Measurements from ENCODE around the gene CNNM4.

The CNNM4 gene

GRCh38 chr2:96816836-96817702 lies 56.4 kb downstream of the CNNM4 start:
- Histone ChIP-seq H3K27ac (no peak overlapping the region), H3K9me3 (ENCODE audit: low read depth, low read length) (no peaks in the 10 kb centered on the region), H3K4me3 (peak overlapping the region; percentile 80), H3K9ac (ENCODE audit: insufficient read length) (peak overlapping the region; percentile 53), H3K36me3 (ENCODE audit: insufficient read depth, low read length) (no peaks in the 10 kb centered on the region)
- DNase-seq (ENCODE audit: low read depth, low spot score) = no peak
- TF ChIP-seq POLR2AphosphoS5 (IDR thresholded peaks at IDR 0.05; ENCODE audit: borderline replicate concordance, low read depth, low read length) (no peak), FOXP2 (optimal IDR thresholded peaks at IDR 0.05; ENCODE audit: control extremely low read depth, extremely low read length, insufficient read depth) (no peak), EZH2 (IDR thresholded peaks at IDR 0.05) (no peak)

DNA sequence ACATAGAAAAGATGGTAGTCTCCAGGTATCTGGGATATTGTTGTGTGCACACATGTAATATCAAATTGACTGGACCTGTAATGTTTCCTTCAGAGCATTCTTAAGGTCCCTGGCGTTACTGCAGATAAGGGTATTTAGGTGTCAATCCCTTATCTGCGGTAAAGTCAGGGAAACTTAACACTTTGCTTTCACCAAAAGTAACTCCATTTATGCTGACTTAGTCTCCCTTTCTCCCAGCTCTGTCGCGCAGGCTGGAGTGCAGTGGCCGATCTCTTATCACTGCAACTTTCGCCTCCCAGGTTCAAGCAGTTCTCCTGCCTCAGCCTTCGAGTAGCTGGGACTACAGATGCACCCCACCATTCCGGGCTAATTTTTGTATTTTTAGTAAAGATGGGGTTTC lies 57.2 kb downstream of the CNNM4 start:
- Histone ChIP-seq H3K27ac (no peak overlapping the region), H3K9me3 (ENCODE audit: low read depth, low read length) (no peaks in the 10 kb centered on the region), H3K36me3 (ENCODE audit: insufficient read depth, low read length) (no peaks in the 10 kb centered on the region), H3K4me3 (peak overlapping the region; percentile 80), H3K9ac (ENCODE audit: insufficient read length) (no peak overlapping the region)
- TF ChIP-seq EZH2 (IDR thresholded peaks at IDR 0.05) = no peak
- no peak for TF ChIP-seq FOXP2 (optimal IDR thresholded peaks at IDR 0.05; ENCODE audit: control extremely low read depth, extremely low read length, insufficient read depth)
- TF ChIP-seq POLR2AphosphoS5 (IDR thresholded peaks at IDR 0.05; ENCODE audit: borderline replicate concordance, low read depth, low read length) = no peak
- DNase-seq (ENCODE audit: low read depth, low spot score) = no peak

- no peak for DNase-seq (ENCODE audit: low read depth, low spot score)
- no peak for TF ChIP-seq POLR2AphosphoS5 (IDR thresholded peaks at IDR 0.05; ENCODE audit: borderline replicate concordance, low read depth, low read length)
- TF ChIP-seq FOXP2 (optimal IDR thresholded peaks at IDR 0.05; ENCODE audit: control extremely low read depth, extremely low read length, insufficient read depth) = no peak
- TF ChIP-seq EZH2 (IDR thresholded peaks at IDR 0.05) = no peak
- Histone ChIP-seq H3K9me3 (ENCODE audit: low read depth, low read length) (no peaks in the 10 kb centered on the region), H3K4me3 (no peak overlapping the region), H3K27ac (no peak overlapping the region), H3K9ac (ENCODE audit: insufficient read length) (no peak overlapping the region), H3K36me3 (ENCODE audit: insufficient read depth, low read length) (no peaks in the 10 kb centered on the region)
Measured at GRCh38 chr2:96819128-96819875, 58.6 kb downstream of the CNNM4 start.

- Histone ChIP-seq H3K36me3 (ENCODE audit: insufficient read depth, low read length) (no peaks in the 10 kb centered on the region), H3K27ac (no peak overlapping the region), H3K9me3 (ENCODE audit: low read depth, low read length) (no peaks in the 10 kb centered on the region), H3K4me3 (no peak overlapping the region), H3K9ac (ENCODE audit: insufficient read length) (no peak overlapping the region)
- no peak for TF ChIP-seq POLR2AphosphoS5 (IDR thresholded peaks at IDR 0.05; ENCODE audit: borderline replicate concordance, low read depth, low read length)
- TF ChIP-seq EZH2 (IDR thresholded peaks at IDR 0.05) = no peak
- TF ChIP-seq FOXP2 (optimal IDR thresholded peaks at IDR 0.05; ENCODE audit: control extremely low read depth, extremely low read length, insufficient read depth) = no peak
- DNase-seq (ENCODE audit: low read depth, low spot score) = no peak
Measured at GRCh38 chr2:96819876-96820511, 59.3 kb downstream of the CNNM4 start.

GRCh38 chr2:96821113-96821675 lies 60.5 kb downstream of the CNNM4 start:
- H3K36me3 ChIP-seq (ENCODE audit: insufficient read depth, low read length) = no peaks in the 10 kb centered on the region
- DNase-seq (ENCODE audit: low read depth, low spot score) = no peak
- H3K9ac ChIP-seq (ENCODE audit: insufficient read length) = no peak overlapping the region
- TF ChIP-seq FOXP2 (optimal IDR thresholded peaks at IDR 0.05; ENCODE audit: control extremely low read depth, extremely low read length, insufficient read depth) = no peak
- TF ChIP-seq EZH2 (IDR thresholded peaks at IDR 0.05) = no peak
- TF ChIP-seq POLR2AphosphoS5 (IDR thresholded peaks at IDR 0.05; ENCODE audit: borderline replicate concordance, low read depth, low read length) = no peak
- no peak overlapping the region for H3K4me3 ChIP-seq
- H3K27ac ChIP-seq = no peak overlapping the region
- no peaks in the 10 kb centered on the region for H3K9me3 ChIP-seq (ENCODE audit: low read depth, low read length)

DNA sequence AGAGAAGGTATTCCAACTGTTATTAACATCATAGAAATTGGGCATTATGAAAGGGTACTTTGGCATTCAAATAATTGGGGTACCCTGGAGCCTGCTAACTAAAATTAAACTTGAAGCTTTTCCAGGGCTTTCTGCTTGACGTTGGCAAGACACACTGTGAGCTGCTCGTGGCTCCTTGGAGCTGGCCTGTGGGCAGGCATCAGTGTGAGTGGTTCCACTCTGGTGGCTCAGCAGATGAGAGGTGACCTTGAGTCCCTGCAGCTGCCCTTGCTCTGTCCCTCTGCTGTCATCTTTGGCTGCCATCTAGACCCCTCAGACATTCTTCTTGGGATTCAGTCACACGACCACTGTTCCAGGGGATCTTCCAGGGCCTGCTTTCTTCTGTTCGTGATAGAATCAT lies 62.1 kb downstream of the CNNM4 start:
- DNase-seq (ENCODE audit: low read depth, low spot score) = no peak
- no peak overlapping the region for H3K9ac ChIP-seq (ENCODE audit: insufficient read length)
- H3K36me3 ChIP-seq (ENCODE audit: insufficient read depth, low read length) = no peaks in the 10 kb centered on the region
- TF ChIP-seq POLR2AphosphoS5 (IDR thresholded peaks at IDR 0.05; ENCODE audit: borderline replicate concordance, low read depth, low read length) = no peak
- TF ChIP-seq FOXP2 (optimal IDR thresholded peaks at IDR 0.05; ENCODE audit: control extremely low read depth, extremely low read length, insufficient read depth) = no peak
- no peak for TF ChIP-seq EZH2 (IDR thresholded peaks at IDR 0.05)
- no peak overlapping the region for H3K4me3 ChIP-seq
- no peak overlapping the region for H3K27ac ChIP-seq
- H3K9me3 ChIP-seq (ENCODE audit: low read depth, low read length) = no peaks in the 10 kb centered on the region

DNA sequence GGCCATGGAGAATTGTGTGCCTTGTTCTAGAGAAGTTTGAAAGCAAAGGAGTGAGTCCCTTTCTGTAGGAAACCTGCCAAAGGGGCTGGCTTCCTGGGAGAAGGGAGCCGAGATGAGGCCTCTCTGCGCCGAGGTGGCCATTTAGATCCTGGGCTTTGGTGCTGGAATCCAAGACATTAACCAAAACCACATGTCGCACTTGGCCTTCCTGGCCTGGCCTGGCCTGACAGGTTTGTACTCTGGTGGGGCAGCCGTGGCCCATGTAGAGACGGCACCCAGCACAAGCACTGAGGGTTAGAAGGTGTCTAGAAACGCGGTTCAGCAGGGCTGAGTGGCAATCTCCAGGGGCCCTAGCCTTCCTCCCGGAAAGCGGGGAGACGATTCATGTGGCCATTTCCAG lies 62.5 kb downstream of the CNNM4 start:
- H3K27ac ChIP-seq = no peak overlapping the region
- no peaks in the 10 kb centered on the region for H3K9me3 ChIP-seq (ENCODE audit: low read depth, low read length)
- no peaks in the 10 kb centered on the region; the same call in 1 of the 2 replicates for H3K36me3 ChIP-seq (ENCODE audit: insufficient read depth, low read length)
- H3K4me3 ChIP-seq = no peak overlapping the region
- TF ChIP-seq FOXP2 (optimal IDR thresholded peaks at IDR 0.05; ENCODE audit: control extremely low read depth, extremely low read length, insufficient read depth) (no peak), POLR2AphosphoS5 (IDR thresholded peaks at IDR 0.05; ENCODE audit: borderline replicate concordance, low read depth, low read length) (no peak), EZH2 (IDR thresholded peaks at IDR 0.05) (no peak)
- H3K9ac ChIP-seq (ENCODE audit: insufficient read length) = no peak overlapping the region
- DNase-seq (ENCODE audit: low read depth, low spot score) = no peak

Measured in SK-N-MC (cell line).